ENCODE measurements around the gene AGBL4.

AGBL4 gene

GRCh38 chr1:48552903-48553606 is 1470.7 kb downstream of the AGBL4 start:
- Histone ChIP-seq H3K27ac (no peak overlapping the region), H3K9me3 (ENCODE audit: severe bottlenecking) (no peaks in the 10 kb centered on the region), H3K27me3 (ENCODE audit: insufficient read depth, low read depth, severe bottlenecking) (no peaks in the 10 kb centered on the region), H3K36me3 (no peaks in the 10 kb centered on the region), H3K4me3 (ENCODE audit: low read depth, low read length) (no peak overlapping the region)
- TF ChIP-seq, protein P1, sequence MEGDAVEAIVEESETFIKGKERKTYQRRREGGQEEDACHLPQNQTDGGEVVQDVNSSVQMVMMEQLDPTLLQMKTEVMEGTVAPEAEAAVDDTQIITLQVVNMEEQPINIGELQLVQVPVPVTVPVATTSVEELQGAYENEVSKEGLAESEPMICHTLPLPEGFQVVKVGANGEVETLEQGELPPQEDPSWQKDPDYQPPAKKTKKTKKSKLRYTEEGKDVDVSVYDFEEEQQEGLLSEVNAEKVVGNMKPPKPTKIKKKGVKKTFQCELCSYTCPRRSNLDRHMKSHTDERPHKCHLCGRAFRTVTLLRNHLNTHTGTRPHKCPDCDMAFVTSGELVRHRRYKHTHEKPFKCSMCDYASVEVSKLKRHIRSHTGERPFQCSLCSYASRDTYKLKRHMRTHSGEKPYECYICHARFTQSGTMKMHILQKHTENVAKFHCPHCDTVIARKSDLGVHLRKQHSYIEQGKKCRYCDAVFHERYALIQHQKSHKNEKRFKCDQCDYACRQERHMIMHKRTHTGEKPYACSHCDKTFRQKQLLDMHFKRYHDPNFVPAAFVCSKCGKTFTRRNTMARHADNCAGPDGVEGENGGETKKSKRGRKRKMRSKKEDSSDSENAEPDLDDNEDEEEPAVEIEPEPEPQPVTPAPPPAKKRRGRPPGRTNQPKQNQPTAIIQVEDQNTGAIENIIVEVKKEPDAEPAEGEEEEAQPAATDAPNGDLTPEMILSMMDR (IDR thresholded peaks at IDR 0.05; ENCODE audit: low read depth, low read length) = no peak
- peak; percentile 16 for DNase-seq

GRCh38 chr1:48552420-48552819 is 1471.3 kb downstream of the AGBL4 start:
- no peaks in the 10 kb centered on the region for H3K36me3 ChIP-seq
- DNase-seq = peak; percentile 59
- no peaks in the 10 kb centered on the region for H3K9me3 ChIP-seq (ENCODE audit: severe bottlenecking)
- TF ChIP-seq, protein P1 (IDR thresholded peaks at IDR 0.05; ENCODE audit: low read depth, low read length) = peak; percentile 71
- H3K27me3 ChIP-seq (ENCODE audit: insufficient read depth, low read depth, severe bottlenecking) = no peaks in the 10 kb centered on the region
- no peak overlapping the region for H3K4me3 ChIP-seq (ENCODE audit: low read depth, low read length)
- no peak overlapping the region for H3K27ac ChIP-seq

GRCh38 chr1:48548985-48549384 is 1474.8 kb downstream of the AGBL4 start:
- Histone ChIP-seq H3K27ac (no peak overlapping the region), H3K9me3 (ENCODE audit: severe bottlenecking) (no peaks in the 10 kb centered on the region), H3K27me3 (ENCODE audit: insufficient read depth, low read depth, severe bottlenecking) (no peaks in the 10 kb centered on the region), H3K36me3 (no peaks in the 10 kb centered on the region), H3K4me3 (ENCODE audit: low read depth, low read length) (no peak overlapping the region)
- no peak for DNase-seq
- TF ChIP-seq, protein P1 (IDR thresholded peaks at IDR 0.05; ENCODE audit: low read depth, low read length) = no peak

GRCh38 chr1:48547561-48548220 is 1476.1 kb downstream of the AGBL4 start:
- TF ChIP-seq, protein P1 (IDR thresholded peaks at IDR 0.05; ENCODE audit: low read depth, low read length) = no peak
- H3K27ac ChIP-seq = no peak overlapping the region

DNA sequence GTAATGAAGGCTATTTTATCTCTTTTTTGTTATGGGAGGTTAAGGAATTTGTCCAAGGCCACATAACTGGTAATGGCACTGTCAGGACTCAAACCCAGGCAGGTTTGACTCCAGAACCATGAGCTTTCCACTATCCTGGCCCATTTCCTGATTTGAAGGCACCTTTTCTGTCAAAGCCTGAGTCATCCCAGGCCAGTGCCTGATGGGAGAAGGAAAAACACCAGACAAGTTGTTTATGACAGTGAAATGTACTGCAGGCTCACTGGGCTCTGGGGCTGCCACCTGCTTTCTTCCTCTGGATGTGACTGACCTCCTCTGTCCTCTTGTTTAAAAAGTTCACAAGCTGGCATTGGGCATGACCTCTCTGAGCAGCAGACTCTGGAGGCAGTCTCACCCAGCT is 1479.9 kb downstream of the AGBL4 start:
- H3K27ac ChIP-seq = no peak overlapping the region
- H3K4me3 ChIP-seq (ENCODE audit: low read depth, low read length) = no peak overlapping the region
- H3K9me3 ChIP-seq (ENCODE audit: severe bottlenecking) = no peaks in the 10 kb centered on the region
- TF ChIP-seq, protein P1 (IDR thresholded peaks at IDR 0.05; ENCODE audit: low read depth, low read length) = no peak
- no peaks in the 10 kb centered on the region for H3K36me3 ChIP-seq
- DNase-seq = no peak
- H3K27me3 ChIP-seq (ENCODE audit: insufficient read depth, low read depth, severe bottlenecking) = no peaks in the 10 kb centered on the region

More at GRCh38 chr1:48547561-48548220, 1476.1 kb downstream of the AGBL4 start:
- no peaks in the 10 kb centered on the region for H3K36me3 ChIP-seq
- no peaks in the 10 kb centered on the region for H3K27me3 ChIP-seq (ENCODE audit: insufficient read depth, low read depth, severe bottlenecking)
- no peak for DNase-seq
- H3K9me3 ChIP-seq (ENCODE audit: severe bottlenecking) = no peaks in the 10 kb centered on the region
- no peak overlapping the region for H3K4me3 ChIP-seq (ENCODE audit: low read depth, low read length)
